DOHH2 (cell line): ENCODE results near the gene AKT2.

ENCODE experiments used
- H3F3A ChIP-seq: fragments of 200-600 bp; sonication (generic), shearing (Covaris generic); 2 replicates; pipeline ENCODE4 v1.6.0; 2016; ENCODE audit warnings: antibody characterized with exemption, mild to moderate bottlenecking; ENCODE audit not compliant: control insufficient read depth, insufficient read depth
- H3K27ac ChIP-seq: fragments of 200-600 bp; sonication (generic); 2 replicates; pipeline ENCODE4 v1.5.1; 2014; ENCODE audit warnings: low read depth, mild to moderate bottlenecking, low read length, moderate library complexity
- H3K27me3 ChIP-seq: fragments of 200-600 bp; sonication (generic); 2 replicates; pipeline ENCODE4 v1.6.1; 2014; ENCODE audit warnings: mild to moderate bottlenecking, low read length, mixed read lengths; ENCODE audit not compliant: control insufficient read depth
- H3K36me3 ChIP-seq: fragments of 200-600 bp; sonication (generic); 2 replicates; pipeline ENCODE4 v1.6.1; 2014; ENCODE audit warnings: mild to moderate bottlenecking, low read length, moderate library complexity, mixed read lengths; ENCODE audit not compliant: control insufficient read depth
- H3K4me1 ChIP-seq: fragments of 200-600 bp; sonication (generic); 2 replicates; pipeline ENCODE4 v1.6.1; 2014; ENCODE audit warnings: mild to moderate bottlenecking, low read length, mixed read lengths; ENCODE audit not compliant: control insufficient read depth
- H3K4me2 ChIP-seq: fragments of 200-600 bp; sonication (generic); 2 replicates; pipeline ENCODE4 v1.6.0; 2014; ENCODE audit warnings: mild to moderate bottlenecking, low read length, moderate library complexity
- H3K4me3 ChIP-seq: fragments of 200-600 bp; sonication (generic); 2 replicates; pipeline ENCODE4 v1.5.1; 2014; ENCODE audit warnings: mild to moderate bottlenecking, low read length, mixed read lengths
- H3K79me2 ChIP-seq: fragments of 200-600 bp; sonication (generic); 2 replicates; pipeline ENCODE4 v1.6.1; 2014; ENCODE audit warnings: mild to moderate bottlenecking, low read length, mixed read lengths; ENCODE audit not compliant: control insufficient read depth
- H3K9me2 ChIP-seq: fragments of 200-600 bp; sonication (generic); replicated peaks from 2 replicates; pipeline ENCODE4 v1.6.1; 2014; ENCODE audit warnings: mild to moderate bottlenecking, low read length, mixed read lengths; ENCODE audit not compliant: control insufficient read depth
- H3K9me3 ChIP-seq: fragments of 200-600 bp; sonication (generic); 2 replicates; pipeline ENCODE4 v1.6.1; 2014; ENCODE audit warnings: antibody characterized with exemption, low read length, mixed read lengths; ENCODE audit not compliant: control insufficient read depth, insufficient read depth
- H4K20me1 ChIP-seq: fragments of 200-600 bp; sonication (generic); 2 replicates; pipeline ENCODE4 v1.6.0; 2014; ENCODE audit warnings: low read depth, mild to moderate bottlenecking, antibody characterized with exemption, low read length, moderate library complexity; ENCODE audit not compliant: control insufficient read depth, insufficient read depth
- CTCF ChIP-seq: fragments of 200-600 bp; sonication (generic); IDR thresholded peaks from one replicate; pipeline ENCODE4 v1.5.1; 2014; ENCODE audit warnings: antibody characterized with exemption, mild to moderate bottlenecking, low read depth, low read length; ENCODE audit not compliant: poor library complexity, severe bottlenecking
- EZH2phosphoT487 ChIP-seq: fragments of 200-600 bp; sonication (generic); IDR thresholded peaks from 2 replicates; pipeline ENCODE4 v1.6.1; 2017; ENCODE audit warnings: borderline replicate concordance, mild to moderate bottlenecking, antibody characterized with exemption, low read length, moderate library complexity, mixed read lengths

AKT2 gene

DNA sequence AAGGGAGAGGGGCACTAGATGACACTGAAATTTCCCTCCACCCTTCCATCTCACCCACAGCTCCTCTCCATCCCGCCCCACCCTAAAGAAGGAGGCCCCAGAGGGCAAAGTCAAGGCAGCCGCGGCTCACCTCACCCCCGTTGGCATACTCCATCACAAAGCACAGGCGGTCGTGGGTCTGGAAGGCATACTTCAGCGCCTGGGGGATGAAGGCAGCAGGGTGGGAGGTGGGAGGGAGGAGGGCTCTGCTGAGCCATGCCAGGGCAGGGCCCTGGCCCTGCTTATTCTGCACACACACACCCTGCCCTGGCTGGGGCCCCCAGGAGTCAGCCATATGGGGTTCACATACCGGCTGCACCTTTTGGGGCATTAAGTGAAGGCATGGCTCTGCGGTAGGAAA is 46.4 kb downstream of the AKT2 start:
- Histone ChIP-seq H3K4me1 (no peaks in the 10 kb centered on the region), H3K27ac (no peak overlapping the region), H4K20me1 (no peaks in the 10 kb centered on the region), H3K4me3 (no peak overlapping the region), H3K9me2 (no peaks in the 10 kb centered on the region), H3K36me3 (peaks cover 54% of the 10 kb centered on the region), H3K9me3 (no peaks in the 10 kb centered on the region), H3K79me2 (no peaks in the 10 kb centered on the region), H3F3A (no peaks in the 10 kb centered on the region), H3K27me3 (no peaks in the 10 kb centered on the region), H3K4me2 (no peak overlapping the region)
- TF ChIP-seq EZH2phosphoT487 (no peak), CTCF (no peak)

DNA sequence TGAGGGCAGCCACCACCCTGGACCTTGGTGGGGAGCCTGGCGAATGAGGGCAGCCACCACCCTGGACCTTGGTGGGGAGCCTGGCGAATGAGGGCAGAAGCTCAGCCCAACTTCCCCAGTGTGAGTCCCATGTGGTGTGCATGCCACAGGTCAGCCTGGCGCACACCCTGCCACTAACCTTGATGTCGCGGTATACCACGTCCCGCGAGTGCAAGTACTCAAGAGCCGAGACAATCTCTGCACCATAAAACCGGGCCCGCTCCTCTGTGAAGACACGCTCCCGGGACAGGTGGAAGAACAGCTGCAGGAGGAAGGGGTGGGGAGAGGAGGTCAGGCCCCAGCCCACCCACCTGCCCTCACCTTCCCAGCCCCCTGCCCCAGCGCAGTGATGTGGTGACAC is 47.4 kb downstream of the AKT2 start:
- Histone ChIP-seq H3K79me2 (no peaks in the 10 kb centered on the region), H4K20me1 (no peaks in the 10 kb centered on the region), H3K4me3 (no peak overlapping the region), H3K9me3 (no peaks in the 10 kb centered on the region), H3K9me2 (no peaks in the 10 kb centered on the region), H3K4me1 (no peaks in the 10 kb centered on the region), H3K27me3 (no peaks in the 10 kb centered on the region), H3K4me2 (no peak overlapping the region), H3K27ac (no peak overlapping the region), H3F3A (no peaks in the 10 kb centered on the region), H3K36me3 (peaks cover 54% of the 10 kb centered on the region)
- TF ChIP-seq CTCF (no peak), EZH2phosphoT487 (no peak)

DNA sequence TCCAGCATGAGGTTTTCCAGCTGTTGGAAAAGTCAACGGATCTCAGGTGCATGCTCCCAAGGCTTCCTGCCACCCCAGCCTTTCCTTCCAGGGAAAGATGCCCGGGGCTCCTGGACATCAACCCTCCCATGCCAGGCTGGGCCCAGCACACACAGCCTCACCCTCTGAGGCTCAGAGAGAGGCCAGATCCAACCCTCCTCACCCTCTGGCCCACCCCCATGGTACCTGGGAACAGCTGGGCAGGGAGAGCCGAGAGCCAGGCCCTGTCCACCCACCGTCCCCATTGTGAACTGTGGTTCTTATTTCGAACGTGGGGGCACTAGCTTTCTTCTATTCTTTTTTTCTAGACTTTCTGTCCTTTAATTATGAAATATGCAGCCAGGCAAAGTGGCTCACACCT is 48.8 kb downstream of the AKT2 start:
- Histone ChIP-seq H3K4me3 (no peak overlapping the region), H4K20me1 (no peaks in the 10 kb centered on the region), H3K27ac (no peak overlapping the region), H3K79me2 (no peaks in the 10 kb centered on the region), H3K4me1 (no peaks in the 10 kb centered on the region), H3K9me2 (no peaks in the 10 kb centered on the region), H3K9me3 (no peaks in the 10 kb centered on the region), H3K4me2 (no peak overlapping the region), H3K36me3 (peaks cover 46% of the 10 kb centered on the region), H3K27me3 (no peaks in the 10 kb centered on the region), H3F3A (no peaks in the 10 kb centered on the region)
- TF ChIP-seq EZH2phosphoT487 = no peak
- no peak for TF ChIP-seq CTCF

DNA sequence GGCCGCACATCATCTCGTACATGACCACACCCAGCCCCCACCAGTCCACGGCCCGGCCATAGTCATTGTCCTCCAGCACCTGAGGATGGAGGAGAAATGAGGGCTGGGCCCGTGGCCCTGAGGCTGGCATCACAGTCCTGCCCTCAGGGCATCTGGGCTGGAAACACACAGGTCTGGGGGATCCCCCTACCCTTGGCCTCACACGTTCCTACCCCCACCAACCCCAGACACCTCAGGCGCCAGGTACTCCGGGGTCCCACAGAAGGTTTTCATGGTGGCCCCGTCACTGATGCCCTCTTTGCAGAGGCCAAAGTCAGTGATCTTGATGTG is 49.2 kb downstream of the AKT2 start:
- Histone ChIP-seq H3K9me2 (no peaks in the 10 kb centered on the region), H3K27me3 (no peaks in the 10 kb centered on the region), H3K4me3 (no peak overlapping the region), H3K79me2 (no peaks in the 10 kb centered on the region), H3K9me3 (no peaks in the 10 kb centered on the region), H3K27ac (no peak overlapping the region), H3K36me3 (peaks cover 43% of the 10 kb centered on the region), H4K20me1 (no peaks in the 10 kb centered on the region), H3K4me1 (no peaks in the 10 kb centered on the region), H3K4me2 (no peak overlapping the region), H3F3A (no peaks in the 10 kb centered on the region)
- TF ChIP-seq EZH2phosphoT487 (no peak), CTCF (no peak)
